GM18873 (cell line): ENCODE measurements around the gene NYAP1.
"Not testable (repeated sequence)": the region's sequence is repeated elsewhere in the genome, so short reads cannot be mapped to it uniquely, and the experiment has no call there.

Experiments
- ATAC-seq: cut with Tn5 transposase; IDR thresholded peaks from one replicate; pipeline ENCODE4 v1.9.1; 2021; ENCODE audit warnings: mild to moderate bottlenecking, moderate library complexity, moderate number of reproducible peaks; ENCODE audit not compliant: unreplicated experiment, low FRiP score

Gene NYAP1

DNA sequence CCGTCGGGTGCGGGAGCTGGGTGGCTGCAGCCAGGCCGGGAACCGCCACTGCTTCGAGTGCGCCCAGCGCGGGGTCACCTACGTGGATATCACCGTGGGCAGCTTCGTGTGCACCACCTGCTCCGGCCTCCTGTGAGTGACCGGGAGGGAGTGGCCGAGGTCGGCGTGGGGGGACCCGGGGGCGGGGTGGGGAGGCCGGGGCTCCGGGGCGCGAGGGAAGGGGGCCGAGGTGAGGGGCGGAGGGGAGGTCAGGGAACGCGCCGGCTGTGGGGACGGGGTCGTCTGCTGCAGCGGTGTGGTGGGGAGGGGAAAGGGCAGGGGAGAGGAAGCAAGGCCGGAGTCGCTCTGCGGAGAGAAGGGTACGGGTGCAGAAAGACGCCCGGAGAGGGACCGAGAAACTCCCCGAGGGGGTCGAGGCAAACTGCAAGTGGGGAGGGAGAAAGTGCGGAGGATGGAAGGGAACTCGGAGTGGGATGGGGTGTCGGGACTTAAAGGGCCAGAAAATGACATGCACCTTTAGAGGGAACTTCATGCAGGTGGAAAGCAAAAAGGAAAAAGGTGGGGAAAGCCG is 55.8 kb downstream of the NYAP1 start:
- no peak for ATAC-seq

- ATAC-seq: no peak
Measured at GRCh38 chr7:100540073-100540723, 56.5 kb downstream of the NYAP1 start.

DNA sequence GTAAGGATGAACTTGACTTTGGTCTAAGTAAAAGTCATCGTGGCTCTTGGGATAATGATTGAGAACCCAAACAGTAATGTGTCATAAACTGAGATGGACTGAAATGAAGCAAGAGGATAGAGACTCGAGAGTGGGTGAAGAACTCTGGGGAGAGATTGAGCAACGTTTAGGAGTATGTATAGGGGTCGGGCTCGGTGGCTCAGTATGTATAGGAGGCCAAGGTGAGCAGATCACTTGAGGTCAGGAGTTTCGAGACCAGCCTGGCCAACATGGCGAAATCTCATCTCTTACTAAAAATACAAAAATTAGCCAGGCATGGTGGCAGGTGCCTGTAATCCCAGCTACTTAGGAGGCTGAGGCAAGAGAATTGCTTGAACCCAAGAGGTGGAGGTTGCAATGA is 57.6 kb downstream of the NYAP1 start:
- ATAC-seq: not testable (repeated sequence)

DNA sequence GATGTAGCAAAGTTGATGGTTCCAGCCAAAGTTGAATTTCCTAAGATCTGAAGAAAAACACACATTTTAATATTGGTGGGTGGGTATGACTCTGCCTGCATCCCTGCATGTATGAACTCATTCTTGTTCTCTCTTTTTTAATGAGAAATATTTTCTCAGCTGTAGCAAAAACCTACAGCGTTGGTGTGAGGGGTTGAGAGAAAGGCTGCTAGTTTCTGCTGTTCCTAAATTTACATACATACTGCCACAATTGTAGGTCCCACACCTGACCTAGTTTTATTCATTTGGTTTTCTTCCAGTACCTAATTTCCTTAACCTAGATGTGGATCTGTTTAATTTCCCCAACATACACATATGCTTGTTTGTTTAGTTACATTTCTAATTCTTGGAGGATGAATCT is 59.9 kb downstream of the NYAP1 start:
- no peak for ATAC-seq

DNA sequence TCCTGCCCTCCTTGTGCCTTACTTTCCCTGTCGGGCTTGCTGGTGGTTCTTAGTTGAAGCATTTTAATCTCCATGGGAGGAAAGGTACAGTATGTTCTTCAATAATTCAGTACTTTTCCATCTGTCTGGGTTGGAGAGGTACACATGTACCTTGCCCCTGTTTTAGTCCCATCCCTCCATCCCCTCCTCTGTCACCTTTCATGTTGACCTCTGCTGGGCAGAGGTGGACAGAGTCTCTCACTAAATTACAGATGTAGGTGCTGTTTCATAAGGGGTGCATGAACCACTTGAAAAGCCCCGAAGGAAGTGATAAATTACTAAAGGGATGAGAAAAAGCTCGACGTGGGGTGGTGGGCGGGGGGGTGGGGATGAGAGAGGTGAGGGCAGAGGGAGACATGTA is 60.7 kb downstream of the NYAP1 start:
- no peak for ATAC-seq
